GM13976 (cell line): Measurements from ENCODE around the gene NELFA.

Experiments
- DNase-seq: peaks from one replicate; pipeline ENCODE4 v3.0.0; 2012; ENCODE audit warnings: low spot score
- in situ Hi-C: fragments of 300-500 bp; cut with MboI; formaldehyde crosslinking; loops from one replicate; pipeline ENCODE4 v1.12.0; 2022; ENCODE audit warnings: low sequenced_read_pairs, mixed read lengths, inconsistent platforms; ENCODE audit not compliant: unreplicated experiment
- TF ChIP-seq, protein P1 (sequence below): IDR thresholded peaks from 2 replicates; pipeline ENCODE4 v1.5.1; 2012; ENCODE audit warnings: borderline replicate concordance, mild to moderate bottlenecking; ENCODE audit not compliant: insufficient read depth; ENCODE audit errors: extremely low read depth, missing control alignments, control extremely low read depth

Gene NELFA

DNA sequence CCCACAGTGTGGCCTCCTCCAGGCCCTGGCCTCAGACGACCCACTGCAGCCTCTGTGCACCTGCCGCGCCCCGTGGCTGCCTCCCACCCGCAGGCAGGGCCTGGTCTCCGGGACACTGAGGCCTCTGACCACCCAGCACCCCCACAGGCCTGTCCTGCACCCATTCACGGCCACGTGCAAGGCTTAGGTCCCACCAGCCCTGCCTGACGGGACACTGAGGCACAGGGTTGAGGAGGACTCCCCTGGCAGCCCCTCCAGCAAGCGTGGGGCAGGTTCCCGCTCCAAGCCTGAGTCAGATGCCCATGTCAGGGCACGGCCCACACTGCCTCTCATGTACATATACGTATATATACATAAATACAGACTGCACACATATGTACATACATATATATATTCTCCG, 23.5 kb downstream of the NELFA start:
- TF ChIP-seq, protein P1, sequence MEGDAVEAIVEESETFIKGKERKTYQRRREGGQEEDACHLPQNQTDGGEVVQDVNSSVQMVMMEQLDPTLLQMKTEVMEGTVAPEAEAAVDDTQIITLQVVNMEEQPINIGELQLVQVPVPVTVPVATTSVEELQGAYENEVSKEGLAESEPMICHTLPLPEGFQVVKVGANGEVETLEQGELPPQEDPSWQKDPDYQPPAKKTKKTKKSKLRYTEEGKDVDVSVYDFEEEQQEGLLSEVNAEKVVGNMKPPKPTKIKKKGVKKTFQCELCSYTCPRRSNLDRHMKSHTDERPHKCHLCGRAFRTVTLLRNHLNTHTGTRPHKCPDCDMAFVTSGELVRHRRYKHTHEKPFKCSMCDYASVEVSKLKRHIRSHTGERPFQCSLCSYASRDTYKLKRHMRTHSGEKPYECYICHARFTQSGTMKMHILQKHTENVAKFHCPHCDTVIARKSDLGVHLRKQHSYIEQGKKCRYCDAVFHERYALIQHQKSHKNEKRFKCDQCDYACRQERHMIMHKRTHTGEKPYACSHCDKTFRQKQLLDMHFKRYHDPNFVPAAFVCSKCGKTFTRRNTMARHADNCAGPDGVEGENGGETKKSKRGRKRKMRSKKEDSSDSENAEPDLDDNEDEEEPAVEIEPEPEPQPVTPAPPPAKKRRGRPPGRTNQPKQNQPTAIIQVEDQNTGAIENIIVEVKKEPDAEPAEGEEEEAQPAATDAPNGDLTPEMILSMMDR: no peak
- no peak for DNase-seq
- in situ Hi-C loops: no loop called here

- TF ChIP-seq, protein P1: no peak
- DNase-seq: no peak
- in situ Hi-C loops: no loop called here
Measured at GRCh38 chr4:1984406-1985191, 24.2 kb downstream of the NELFA start.

GRCh38 chr4:1983846-1984405, 24.8 kb downstream of the NELFA start:
- DNase-seq: no peak
- TF ChIP-seq, protein P1: no peak
- in situ Hi-C loops: no loop called here

DNA sequence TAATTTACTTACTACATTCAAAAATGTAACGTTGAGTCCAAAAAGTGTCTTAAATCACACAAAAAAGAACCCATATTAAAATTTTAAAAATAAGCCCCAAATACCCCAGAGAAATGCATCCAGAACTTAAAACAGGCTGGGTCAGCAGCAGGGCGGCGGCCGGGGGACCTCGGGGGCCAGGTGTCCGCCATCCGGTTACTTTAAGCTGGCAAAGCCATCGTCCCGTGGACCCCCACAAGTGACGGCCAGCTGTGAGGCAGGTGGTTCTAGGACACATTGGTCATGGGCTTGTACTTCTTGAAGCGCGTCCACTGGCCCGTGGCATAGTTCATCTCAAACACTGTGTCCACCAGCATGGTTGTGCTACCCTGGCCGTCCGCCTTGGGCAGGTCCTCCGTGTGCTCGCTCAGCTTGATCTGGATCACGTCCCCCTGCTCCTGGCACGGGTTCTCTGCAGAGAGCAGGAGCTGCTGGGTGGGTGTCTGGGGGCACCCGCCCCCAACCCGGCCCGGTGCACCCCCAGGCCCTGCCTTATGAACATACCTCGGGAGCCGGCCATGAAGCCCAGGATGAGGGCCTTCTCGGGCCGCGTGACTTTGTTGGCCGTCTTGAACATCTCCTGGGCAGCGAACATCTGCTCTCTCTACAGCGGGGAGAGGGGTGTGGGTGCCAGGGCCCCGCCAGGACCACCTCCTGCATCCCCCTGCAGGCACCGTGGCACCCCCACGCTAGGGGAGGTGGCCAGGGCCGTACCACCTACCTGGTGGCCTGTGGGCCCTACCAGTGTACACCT, 25.5 kb downstream of the NELFA start:
- no peak for DNase-seq
- in situ Hi-C loops: no loop called here
- TF ChIP-seq, protein P1: no peak

GRCh38 chr4:1982124-1983052, 26.4 kb downstream of the NELFA start:
- in situ Hi-C loops: no loop called here
- DNase-seq: no peak
- TF ChIP-seq, protein P1: no peak
